Esophagus squamous epithelium (tissue), 4 donors: ENCODE data around the gene CYTH3.

Experiments used
- POLR2A ChIP-seq, 4 donors: fragments of 450-650 bp; IDR thresholded peaks; one replicate each; pipeline ENCODE4 v1.6.1; 2017; ENCODE audit warnings: antibody characterized with exemption in 4 of 4, mild to moderate bottlenecking in 4 of 4, moderate library complexity in 3 of 4
- TF ChIP-seq, protein P1 (sequence below), 6 experiments: fragments of 450-650 bp in 4 of 6; fragments of 200-600 bp in 2 of 6; sonication (generic) in 2 of 6; IDR thresholded peaks; one replicate each; pipeline ENCODE4 v1.5.1; 2016 to 2019; ENCODE audit warnings: antibody characterized with exemption in 6 of 6, mild to moderate bottlenecking in 4 of 6, moderate library complexity in 4 of 6

DNA sequence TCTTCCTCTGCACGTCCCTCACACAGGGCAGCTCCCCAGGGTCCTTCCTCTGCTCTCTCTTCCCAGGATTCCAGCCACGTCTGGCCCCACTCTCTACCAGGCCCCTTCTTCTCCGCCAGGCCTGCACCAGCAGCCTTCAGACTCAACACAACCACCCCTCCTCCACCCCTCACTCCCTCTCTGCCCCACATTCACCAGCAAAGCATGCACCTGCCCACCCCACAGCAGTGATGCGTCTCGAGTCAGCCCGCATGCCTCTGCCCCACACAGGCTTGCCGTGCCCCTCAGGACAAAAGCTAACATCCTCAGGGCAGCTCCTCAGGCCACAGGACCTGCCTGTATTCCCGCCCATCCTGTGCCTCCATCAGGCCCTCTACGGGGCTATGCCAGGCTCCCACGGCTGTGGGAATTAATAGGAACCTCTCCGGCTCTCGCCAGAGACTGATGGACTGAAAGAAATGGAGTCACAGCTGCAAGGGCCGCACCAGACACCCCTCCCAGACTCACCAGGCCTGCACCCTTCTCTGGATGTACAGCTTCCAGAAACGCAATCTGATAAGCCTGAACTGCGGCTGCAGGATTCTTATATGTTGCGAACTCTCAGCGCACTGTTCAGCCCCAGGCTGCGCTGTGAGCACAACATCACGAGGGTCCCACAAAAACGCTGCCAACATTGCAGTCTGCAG, 100.1 kb downstream of the CYTH3 start:
- TF ChIP-seq, protein P1, sequence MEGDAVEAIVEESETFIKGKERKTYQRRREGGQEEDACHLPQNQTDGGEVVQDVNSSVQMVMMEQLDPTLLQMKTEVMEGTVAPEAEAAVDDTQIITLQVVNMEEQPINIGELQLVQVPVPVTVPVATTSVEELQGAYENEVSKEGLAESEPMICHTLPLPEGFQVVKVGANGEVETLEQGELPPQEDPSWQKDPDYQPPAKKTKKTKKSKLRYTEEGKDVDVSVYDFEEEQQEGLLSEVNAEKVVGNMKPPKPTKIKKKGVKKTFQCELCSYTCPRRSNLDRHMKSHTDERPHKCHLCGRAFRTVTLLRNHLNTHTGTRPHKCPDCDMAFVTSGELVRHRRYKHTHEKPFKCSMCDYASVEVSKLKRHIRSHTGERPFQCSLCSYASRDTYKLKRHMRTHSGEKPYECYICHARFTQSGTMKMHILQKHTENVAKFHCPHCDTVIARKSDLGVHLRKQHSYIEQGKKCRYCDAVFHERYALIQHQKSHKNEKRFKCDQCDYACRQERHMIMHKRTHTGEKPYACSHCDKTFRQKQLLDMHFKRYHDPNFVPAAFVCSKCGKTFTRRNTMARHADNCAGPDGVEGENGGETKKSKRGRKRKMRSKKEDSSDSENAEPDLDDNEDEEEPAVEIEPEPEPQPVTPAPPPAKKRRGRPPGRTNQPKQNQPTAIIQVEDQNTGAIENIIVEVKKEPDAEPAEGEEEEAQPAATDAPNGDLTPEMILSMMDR (IDR thresholded peaks at IDR 0.05): no peak
- TF ChIP-seq POLR2A (IDR thresholded peaks at IDR 0.05): no peak
